Measurements from ENCODE around the gene PCTP.

Gene PCTP

DNA sequence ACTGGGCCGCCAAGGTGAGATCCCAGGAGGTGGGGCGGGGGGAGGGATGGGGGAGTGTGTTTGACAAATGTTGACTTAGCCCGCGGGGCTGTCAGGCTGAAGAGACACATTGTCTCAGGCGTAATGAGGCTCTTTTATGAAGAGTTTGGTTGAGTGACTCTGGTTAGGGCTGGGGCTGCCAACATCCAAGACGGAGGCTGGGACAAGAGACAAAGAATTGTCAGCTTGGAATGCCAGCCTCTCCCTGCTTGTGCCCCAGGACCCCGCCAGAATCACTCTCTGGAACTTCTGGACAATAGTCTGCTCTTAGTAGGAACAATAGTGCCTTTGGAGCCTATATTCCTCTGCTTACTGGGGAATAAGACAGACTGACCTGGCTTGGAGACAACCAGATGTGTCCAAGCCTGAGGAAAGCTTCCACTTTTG lies 24.0 kb downstream of the PCTP start:
- no peaks in the 10 kb centered on the region for H3K9me3 ChIP-seq (ENCODE audit: low read length)
- no peaks in the 10 kb centered on the region for H3K9me2 ChIP-seq (ENCODE audit: low read depth, low read length)
- H3K9ac ChIP-seq (ENCODE audit: low read length), result no peak overlapping the region
- no peaks in the 10 kb centered on the region for H3K36me3 ChIP-seq (ENCODE audit: insufficient read depth, low read length)
- H3K27ac ChIP-seq (ENCODE audit: low read depth, low read length, poor library complexity, severe bottlenecking), result no peak overlapping the region
- no peaks in the 10 kb centered on the region for H3F3A ChIP-seq (ENCODE audit: insufficient read depth, low read length)
- no peaks in the 10 kb centered on the region for H3K79me2 ChIP-seq (ENCODE audit: insufficient read depth, low read length)
- TF ChIP-seq EZH2 (IDR thresholded peaks at IDR 0.05; ENCODE audit: borderline replicate concordance, low read length), result no peak
- H3K4me2 ChIP-seq (ENCODE audit: low read length), result no peak overlapping the region
- no peaks in the 10 kb centered on the region for H3K4me1 ChIP-seq (ENCODE audit: insufficient read depth, low read length, severe bottlenecking)
- no peak overlapping the region for H2AFZ ChIP-seq (ENCODE audit: low read length)
- no peak overlapping the region for H3K4me3 ChIP-seq (ENCODE audit: low read depth, low read length, poor library complexity, severe bottlenecking)
- H3K27me3 ChIP-seq (ENCODE audit: insufficient read depth, low read length), result no peaks in the 10 kb centered on the region
- no peaks in the 10 kb centered on the region for H4K20me1 ChIP-seq (ENCODE audit: insufficient read depth, low read length)

GRCh38 chr17:55776271-55776670 lies 25.4 kb downstream of the PCTP start:
- TF ChIP-seq, protein P1, sequence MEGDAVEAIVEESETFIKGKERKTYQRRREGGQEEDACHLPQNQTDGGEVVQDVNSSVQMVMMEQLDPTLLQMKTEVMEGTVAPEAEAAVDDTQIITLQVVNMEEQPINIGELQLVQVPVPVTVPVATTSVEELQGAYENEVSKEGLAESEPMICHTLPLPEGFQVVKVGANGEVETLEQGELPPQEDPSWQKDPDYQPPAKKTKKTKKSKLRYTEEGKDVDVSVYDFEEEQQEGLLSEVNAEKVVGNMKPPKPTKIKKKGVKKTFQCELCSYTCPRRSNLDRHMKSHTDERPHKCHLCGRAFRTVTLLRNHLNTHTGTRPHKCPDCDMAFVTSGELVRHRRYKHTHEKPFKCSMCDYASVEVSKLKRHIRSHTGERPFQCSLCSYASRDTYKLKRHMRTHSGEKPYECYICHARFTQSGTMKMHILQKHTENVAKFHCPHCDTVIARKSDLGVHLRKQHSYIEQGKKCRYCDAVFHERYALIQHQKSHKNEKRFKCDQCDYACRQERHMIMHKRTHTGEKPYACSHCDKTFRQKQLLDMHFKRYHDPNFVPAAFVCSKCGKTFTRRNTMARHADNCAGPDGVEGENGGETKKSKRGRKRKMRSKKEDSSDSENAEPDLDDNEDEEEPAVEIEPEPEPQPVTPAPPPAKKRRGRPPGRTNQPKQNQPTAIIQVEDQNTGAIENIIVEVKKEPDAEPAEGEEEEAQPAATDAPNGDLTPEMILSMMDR (IDR thresholded peaks at IDR 0.05; ENCODE audit: low read length), result no peak
- TF ChIP-seq EZH2 (IDR thresholded peaks at IDR 0.05; ENCODE audit: borderline replicate concordance, low read length), result no peak
- H3K9me2 ChIP-seq (ENCODE audit: low read depth, low read length), result no peaks in the 10 kb centered on the region
- no peaks in the 10 kb centered on the region for H3K36me3 ChIP-seq (ENCODE audit: insufficient read depth, low read length)
- no peak overlapping the region for H3K9ac ChIP-seq (ENCODE audit: low read length)
- H3K4me3 ChIP-seq (ENCODE audit: low read depth, low read length, poor library complexity, severe bottlenecking), result no peak overlapping the region
- H3K4me2 ChIP-seq (ENCODE audit: low read length), result no peak overlapping the region
- H3K9me3 ChIP-seq (ENCODE audit: low read length), result no peaks in the 10 kb centered on the region
- H3K27ac ChIP-seq (ENCODE audit: low read depth, low read length, poor library complexity, severe bottlenecking), result no peak overlapping the region
- no peaks in the 10 kb centered on the region for H4K20me1 ChIP-seq (ENCODE audit: insufficient read depth, low read length)
- no peaks in the 10 kb centered on the region for H3K27me3 ChIP-seq (ENCODE audit: insufficient read depth, low read length)
- H3F3A ChIP-seq (ENCODE audit: insufficient read depth, low read length), result no peaks in the 10 kb centered on the region
- H3K79me2 ChIP-seq (ENCODE audit: insufficient read depth, low read length), result no peaks in the 10 kb centered on the region
- no peak overlapping the region for H2AFZ ChIP-seq (ENCODE audit: low read length)
- no peaks in the 10 kb centered on the region for H3K4me1 ChIP-seq (ENCODE audit: insufficient read depth, low read length, severe bottlenecking)

GRCh38 chr17:55777471-55777971 lies 26.7 kb downstream of the PCTP start:
- Histone ChIP-seq H3K27me3 (ENCODE audit: insufficient read depth, low read length) (0 out of 2 replicates have a peak, but pooled peaks cover 4% of the 10 kb centered on the region), H3K4me3 (ENCODE audit: low read depth, low read length, poor library complexity, severe bottlenecking) (no peak overlapping the region), H3K27ac (ENCODE audit: low read depth, low read length, poor library complexity, severe bottlenecking) (no peak overlapping the region), H3K9me3 (ENCODE audit: low read length) (no peaks in the 10 kb centered on the region), H3K9ac (ENCODE audit: low read length) (no peak overlapping the region), H3F3A (ENCODE audit: insufficient read depth, low read length) (no peaks in the 10 kb centered on the region), H2AFZ (ENCODE audit: low read length) (no peak overlapping the region), H3K79me2 (ENCODE audit: insufficient read depth, low read length) (no peaks in the 10 kb centered on the region), H3K4me2 (ENCODE audit: low read length) (no peak overlapping the region), H3K4me1 (ENCODE audit: insufficient read depth, low read length, severe bottlenecking) (no peaks in the 10 kb centered on the region), H3K9me2 (ENCODE audit: low read depth, low read length) (no peaks in the 10 kb centered on the region), H4K20me1 (ENCODE audit: insufficient read depth, low read length) (no peaks in the 10 kb centered on the region), H3K36me3 (ENCODE audit: insufficient read depth, low read length) (no peaks in the 10 kb centered on the region)
- TF ChIP-seq EZH2 (IDR thresholded peaks at IDR 0.05; ENCODE audit: borderline replicate concordance, low read length), result no peak
- TF ChIP-seq, protein P1 (IDR thresholded peaks at IDR 0.05; ENCODE audit: low read length), result no peak

All from OCI-LY1 (cell line).